CD4-positive, alpha-beta T cell treated with Interleukin-4 for 1 hour (primary cell): ENCODE measurements around the gene TRAPPC5.

Experiments
- DNase-seq, 2 donors: peaks; one replicate each; pipeline ENCODE4 v3.0.0-alpha.2; 2020 to 2022

The TRAPPC5 gene

GRCh38 chr19:7734220-7735203 lies 53.9 kb downstream of the TRAPPC5 start:
- peak; percentile 23 to 51 for DNase-seq

DNA sequence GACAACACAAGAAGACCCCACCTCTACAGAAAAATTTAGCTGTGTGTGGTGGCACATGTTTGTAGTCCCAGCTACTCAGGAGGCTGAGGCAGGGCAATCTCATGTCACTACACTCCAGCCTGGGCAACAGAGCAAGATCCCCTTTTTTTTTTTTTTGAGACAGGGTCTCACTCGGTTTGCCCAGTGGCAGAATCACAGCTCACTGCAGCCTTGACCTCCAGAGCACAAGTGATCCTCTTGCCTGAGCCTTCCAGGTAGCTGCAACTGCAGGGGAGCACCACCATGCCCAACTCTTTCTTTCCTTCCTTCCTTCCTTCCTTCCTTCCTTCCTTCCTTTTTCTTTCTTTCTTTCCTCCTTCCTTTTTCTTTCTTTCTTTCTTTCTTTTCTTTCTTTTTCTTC lies 55.5 kb downstream of the TRAPPC5 start:
- no peak for DNase-seq

DNA sequence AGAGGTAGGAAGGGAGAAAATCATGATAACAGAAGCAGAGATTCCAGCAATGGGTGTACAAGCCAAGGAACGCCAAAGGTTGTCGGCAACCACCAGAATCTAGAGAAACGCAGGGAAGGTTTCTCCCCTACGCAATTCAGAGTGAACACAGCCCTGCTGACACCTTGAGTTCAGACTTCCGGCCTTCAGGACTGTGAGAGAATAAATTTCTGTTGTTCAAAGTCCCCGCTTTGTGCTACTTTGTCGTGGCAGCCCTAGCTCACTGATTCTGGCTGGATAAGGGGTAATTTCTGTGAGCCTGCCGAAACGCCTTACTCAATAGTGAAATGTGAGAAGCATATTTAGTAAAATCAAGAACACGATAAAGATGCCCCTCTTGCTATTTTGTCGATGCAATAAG lies 56.6 kb downstream of the TRAPPC5 start:
- DNase-seq: no peak
